Vagina (tissue), 2 donors: ENCODE measurements around the gene RFTN1. TPM values are rescaled to one million over a fixed set of nuclear protein-coding genes. Genes with fewer than 3 reads are reported as not detected.

Experiments
- DNase-seq, 2 donors: peaks; one replicate each; pipeline ENCODE4 v3.0.0-alpha.2; 2017; ENCODE audit errors: extremely low spot score in 2 of 2
- H3K27ac ChIP-seq: fragments of 200-600 bp; sonication (generic); one replicate; pipeline ENCODE4 v1.5.1; 2019
- H3K27me3 ChIP-seq: fragments of 200-600 bp; sonication (generic); one replicate; pipeline ENCODE4 v1.5.1; 2019
- H3K36me3 ChIP-seq, 2 donors: fragments of 200-600 bp; sonication (generic); one replicate each; pipeline ENCODE4 v1.5.1; 2017 to 2019
- H3K4me1 ChIP-seq: fragments of 200-600 bp; sonication (generic); one replicate; pipeline ENCODE4 v1.5.1; 2019
- H3K4me3 ChIP-seq, 2 donors: fragments of 200-600 bp; sonication (generic); 1 replicate in 1 of 2; 2 replicates in 1 of 2; pipeline ENCODE4 v1.5.1; 2016 to 2019
- H3K9me3 ChIP-seq: fragments of 200-600 bp; sonication (generic); one replicate; pipeline ENCODE4 v1.5.1; 2019
- CTCF ChIP-seq, 3 experiments: fragments of 450-650 bp in 2 of 3; fragments of 200-600 bp in 1 of 3; sonication (generic) in 1 of 3; IDR thresholded peaks; one replicate each; pipeline ENCODE4 v1.5.1; 2017 to 2019; ENCODE audit warnings: antibody characterized with exemption in 3 of 3, mild to moderate bottlenecking in 2 of 3, moderate library complexity in 2 of 3
- POLR2A ChIP-seq, 2 donors: fragments of 450-650 bp; IDR thresholded peaks; one replicate each; pipeline ENCODE4 v1.6.1; 2017; ENCODE audit warnings: antibody characterized with exemption in 2 of 2, mild to moderate bottlenecking in 2 of 2, moderate library complexity in 2 of 2
- POLR2AphosphoS5 ChIP-seq, 2 donors: sonication (generic); formaldehyde crosslinking; IDR thresholded peaks; one replicate each; pipeline ENCODE4 v1.9.0; 2017; ENCODE audit warnings: antibody characterized with exemption in 2 of 2, mild to moderate bottlenecking in 2 of 2, low read depth in 1 of 2; ENCODE audit not compliant: insufficient read depth in 1 of 2
- intact Hi-C: fragments of 100-400 bp; cut with DNase I; formaldehyde crosslinking; loops from one replicate; pipeline ENCODE4 v1.15.1; 2023
- total RNA-seq: library from RNA; depleted of rRNA; stranded (reverse); fragments of >200 nt; gene quantifications from one replicate; pipeline ENCODE4 v1.2.3, GENCODE V29; 2016

The RFTN1 gene
- total RNA-seq, 1 donor from 2014 or later = 47.4 TPM

GRCh38 chr3:16452261-16452660 is 61.2 kb downstream of the RFTN1 start:
- no peak for TF ChIP-seq POLR2A (IDR thresholded peaks at IDR 0.05)
- TF ChIP-seq CTCF (IDR thresholded peaks at IDR 0.05) = no peak
- TF ChIP-seq POLR2AphosphoS5 (IDR thresholded peaks at IDR 0.05; ENCODE audit: insufficient read depth in 1 of 2, low read depth in 1 of 2) = no peak
- no peak overlapping the region for H3K27ac ChIP-seq
- no peak overlapping the region for H3K4me3 ChIP-seq
- H3K36me3 ChIP-seq = no peaks in the 10 kb centered on the region
- intact Hi-C loops = no loop called here
- no peaks in the 10 kb centered on the region for H3K27me3 ChIP-seq
- no peak for DNase-seq
- peaks cover 14% of the 10 kb centered on the region for H3K4me1 ChIP-seq
- H3K9me3 ChIP-seq = no peaks in the 10 kb centered on the region

DNA sequence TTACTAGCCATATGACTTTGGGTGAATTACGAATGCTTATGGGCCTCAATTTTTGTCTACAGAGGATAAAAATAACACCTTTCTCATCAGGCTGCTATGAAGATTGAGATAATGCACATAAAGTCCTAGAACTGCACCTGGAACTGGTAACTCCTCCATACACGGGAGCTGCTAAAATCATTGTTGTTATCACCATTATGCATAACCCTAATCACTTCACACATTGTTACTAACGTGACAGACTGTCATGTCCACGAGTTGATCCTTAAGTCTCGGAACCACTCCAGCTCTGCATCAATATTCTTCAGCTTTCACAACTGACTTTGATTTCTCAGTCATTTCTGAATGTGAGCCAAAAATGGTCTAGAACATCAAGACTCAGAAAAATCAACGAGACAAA is 64.1 kb downstream of the RFTN1 start:
- H3K4me1 ChIP-seq = peaks cover 14% of the 10 kb centered on the region
- H3K4me3 ChIP-seq = no peak overlapping the region
- no peak for TF ChIP-seq POLR2AphosphoS5 (IDR thresholded peaks at IDR 0.05; ENCODE audit: insufficient read depth in 1 of 2, low read depth in 1 of 2)
- no peak for TF ChIP-seq CTCF (IDR thresholded peaks at IDR 0.05)
- no peak for TF ChIP-seq POLR2A (IDR thresholded peaks at IDR 0.05)
- H3K9me3 ChIP-seq = no peaks in the 10 kb centered on the region
- no peaks in the 10 kb centered on the region for H3K36me3 ChIP-seq
- no peak for DNase-seq
- no peaks in the 10 kb centered on the region for H3K27me3 ChIP-seq
- H3K27ac ChIP-seq = no peak overlapping the region
- intact Hi-C loops = loop anchor here (10.0 kb wide), 1 partner anchor 65 kb away; the partner anchor contains the start of gene RFTN1

- Histone ChIP-seq H3K27ac (peak overlapping the region; percentile 38), H3K4me1 (peaks cover 14% of the 10 kb centered on the region), H3K27me3 (no peaks in the 10 kb centered on the region), H3K36me3 (no peaks in the 10 kb centered on the region), H3K9me3 (no peaks in the 10 kb centered on the region), H3K4me3 (no peak overlapping the region)
- TF ChIP-seq CTCF (IDR thresholded peaks at IDR 0.05) (no peak), POLR2A (IDR thresholded peaks at IDR 0.05) (no peak), POLR2AphosphoS5 (IDR thresholded peaks at IDR 0.05; ENCODE audit: insufficient read depth in 1 of 2, low read depth in 1 of 2) (no peak)
- intact Hi-C loops = loop anchor here (10.0 kb wide), 1 partner anchor 66 kb away; the partner anchor contains the start of gene RFTN1
- peak in 1 of 2 donors; percentile 77 for DNase-seq
These were observed 64.8 kb downstream of the RFTN1 start for GRCh38 chr3:16448639-16449070.

DNA sequence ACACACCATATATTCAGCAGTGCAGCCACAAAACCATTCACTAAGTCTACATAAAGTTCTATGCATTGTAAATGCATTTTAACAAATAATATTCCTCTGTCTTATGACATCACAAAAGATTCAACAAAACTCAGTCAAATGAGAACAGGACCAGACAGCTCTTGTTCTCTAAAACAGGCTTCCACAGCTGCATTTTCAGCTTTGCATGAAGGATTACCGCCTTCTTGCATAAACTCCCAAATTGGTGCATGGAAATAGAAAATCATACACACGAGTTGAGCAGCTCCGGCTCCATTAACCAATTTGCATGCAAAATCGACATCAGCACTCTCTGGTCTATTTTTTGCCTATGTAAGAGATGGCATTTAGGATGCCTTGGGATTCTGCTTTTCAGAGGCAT is 66.4 kb downstream of the RFTN1 start:
- TF ChIP-seq POLR2AphosphoS5 (IDR thresholded peaks at IDR 0.05; ENCODE audit: insufficient read depth in 1 of 2, low read depth in 1 of 2) = no peak
- Histone ChIP-seq H3K4me3 (no peak overlapping the region), H3K4me1 (peaks cover 14% of the 10 kb centered on the region), H3K9me3 (no peaks in the 10 kb centered on the region), H3K36me3 (no peaks in the 10 kb centered on the region), H3K27me3 (no peaks in the 10 kb centered on the region), H3K27ac (no peak overlapping the region)
- intact Hi-C loops = loop anchor here (10.0 kb wide), 1 partner anchor 68 kb away; the partner anchor contains the start of gene RFTN1
- no peak for DNase-seq

DNA sequence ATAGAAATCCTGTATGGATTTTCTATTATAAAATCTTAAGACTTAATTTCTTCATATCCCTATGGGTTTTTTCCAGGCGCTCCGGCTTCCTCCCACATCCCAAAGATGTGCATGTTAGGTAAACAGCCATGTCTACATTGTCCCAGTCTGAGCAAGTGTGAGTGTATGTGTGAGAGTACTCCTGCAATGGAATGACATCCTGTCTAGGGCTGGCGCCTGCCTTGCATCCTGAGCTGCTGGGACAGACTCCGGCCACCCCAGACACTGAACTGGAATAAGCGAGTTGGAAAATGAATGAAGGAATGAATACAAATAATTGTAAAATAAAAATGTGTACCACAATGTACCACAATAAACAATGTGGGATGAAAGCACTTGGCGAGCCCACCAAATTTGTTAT is 69.2 kb downstream of the RFTN1 start:
- peaks cover 25% of the 10 kb centered on the region for H3K4me1 ChIP-seq
- TF ChIP-seq POLR2A (IDR thresholded peaks at IDR 0.05) (no peak), CTCF (IDR thresholded peaks at IDR 0.05) (no peak), POLR2AphosphoS5 (IDR thresholded peaks at IDR 0.05; ENCODE audit: insufficient read depth in 1 of 2, low read depth in 1 of 2) (no peak)
- intact Hi-C loops = loop anchor here (10.0 kb wide), 1 partner anchor 70 kb away; the partner anchor contains the start of gene RFTN1
- H3K27ac ChIP-seq = no peak overlapping the region
- DNase-seq = no peak
- no peaks in the 10 kb centered on the region for H3K36me3 ChIP-seq
- no peaks in the 10 kb centered on the region for H3K27me3 ChIP-seq
- H3K9me3 ChIP-seq = no peaks in the 10 kb centered on the region
- H3K4me3 ChIP-seq = no peak overlapping the region
